Cardiac septum (tissue), 1 donor: ENCODE measurements around the gene NPTN. TPM values are rescaled to one million over a fixed set of nuclear protein-coding genes. Genes with fewer than 3 reads are reported as not detected.
A peak's percentile ranks its signal among the peaks of the same experiment; 100 is the strongest.
"Not testable (repeated sequence)": the region's sequence is repeated elsewhere in the genome, so short reads cannot be mapped to it uniquely, and the experiment has no call there.

ENCODE experiments used
- DNase-seq: peaks from one replicate; pipeline ENCODE4 v3.0.0-alpha.2; 2020; ENCODE audit warnings: low spot score
- intact Hi-C: fragments of 100-400 bp; cut with DNase I; formaldehyde crosslinking; loops from one replicate; pipeline ENCODE4 v1.14.0; 2022
- total RNA-seq: library from RNA; stranded (reverse); fragmentation: NEBNext Ultra II Directional; extraction: Animal tissue kit (Norgen Biotek cat#: 25700); gene quantifications from one replicate; pipeline ENCODE4 v1.2.1, GENCODE V29; 2021
- donor health status: DM: no; HTN: no; CAD: no.

The NPTN gene
- total RNA-seq, 1 donor from 2014 or later = 175 TPM

GRCh38 chr15:73578026-73578425 is 55.2 kb downstream of the NPTN start:
- no peak for DNase-seq
- intact Hi-C loops = no loop called here

DNA sequence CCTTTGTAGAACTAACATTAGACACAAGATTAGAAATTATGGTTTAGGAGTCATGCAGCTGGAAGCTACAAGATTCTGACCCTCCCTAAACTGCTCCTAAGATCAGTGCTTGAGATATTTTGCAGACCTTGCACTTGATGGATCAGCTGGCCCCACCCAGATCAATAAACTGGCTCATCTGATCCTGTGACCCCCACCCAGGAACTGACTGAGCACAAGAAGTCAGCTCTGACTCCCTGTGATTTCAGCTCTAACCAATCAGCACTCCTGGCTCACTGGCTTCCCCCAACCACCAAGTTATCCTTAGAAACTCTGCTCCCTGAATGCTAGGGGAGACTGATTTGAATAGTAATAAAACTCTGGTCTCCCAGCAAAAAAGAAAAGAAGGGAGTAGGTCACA is 55.6 kb downstream of the NPTN start:
- intact Hi-C loops = not testable (repeated sequence)

DNA sequence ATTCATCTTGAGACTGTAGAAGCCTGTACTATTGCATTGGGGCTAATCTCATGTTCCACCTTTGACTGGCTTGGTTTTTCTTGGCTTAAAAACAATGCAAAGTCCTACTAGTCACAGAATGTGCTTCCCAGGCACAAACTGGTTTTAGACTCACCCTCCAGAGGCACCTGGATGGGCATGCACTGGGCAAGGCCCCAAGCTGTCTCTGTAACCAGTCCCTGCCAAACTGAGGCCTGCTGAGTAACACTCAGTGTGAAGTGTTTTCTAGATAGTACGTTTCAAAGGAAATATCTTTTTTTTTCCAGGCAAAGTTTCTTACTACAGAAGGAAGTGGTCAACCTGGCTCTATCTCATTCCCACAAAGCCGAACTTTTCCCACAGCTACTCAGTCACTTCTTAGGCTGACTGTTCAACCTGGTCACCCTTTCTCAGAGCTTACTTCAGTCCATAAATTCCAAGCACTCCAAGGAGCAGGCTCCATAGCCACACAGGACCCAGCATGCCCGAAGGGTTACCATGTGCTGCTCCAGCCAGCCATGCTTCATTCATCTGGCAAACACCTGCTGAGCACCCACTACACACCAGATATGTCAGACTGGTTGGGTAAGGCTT is 57.4 kb downstream of the NPTN start:
- intact Hi-C loops = no loop called here
- peak; percentile 79 for DNase-seq

More for the DNA sequence above, 55.6 kb downstream of the NPTN start:
- not testable (repeated sequence) for DNase-seq

DNA sequence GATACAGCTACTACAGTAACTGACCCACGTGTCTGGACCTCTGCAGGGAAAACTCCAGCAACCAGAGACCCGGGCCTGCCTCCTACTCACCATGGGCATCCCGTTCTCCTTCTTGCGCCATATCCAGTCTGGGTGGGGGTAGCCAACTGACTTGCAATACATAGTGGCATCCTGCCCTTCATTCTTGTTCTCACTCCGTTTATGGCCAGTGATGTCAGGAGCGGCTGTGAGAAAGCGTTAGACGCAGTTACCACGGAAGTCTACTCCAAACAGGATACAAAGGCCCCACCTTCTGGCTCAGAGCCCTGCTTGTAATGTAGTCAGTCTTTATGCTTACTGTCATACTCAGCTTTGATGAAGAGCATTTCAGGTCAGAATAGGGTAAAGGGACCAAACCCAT is 59.6 kb downstream of the NPTN start:
- intact Hi-C loops = no loop called here
- no peak for DNase-seq

DNA sequence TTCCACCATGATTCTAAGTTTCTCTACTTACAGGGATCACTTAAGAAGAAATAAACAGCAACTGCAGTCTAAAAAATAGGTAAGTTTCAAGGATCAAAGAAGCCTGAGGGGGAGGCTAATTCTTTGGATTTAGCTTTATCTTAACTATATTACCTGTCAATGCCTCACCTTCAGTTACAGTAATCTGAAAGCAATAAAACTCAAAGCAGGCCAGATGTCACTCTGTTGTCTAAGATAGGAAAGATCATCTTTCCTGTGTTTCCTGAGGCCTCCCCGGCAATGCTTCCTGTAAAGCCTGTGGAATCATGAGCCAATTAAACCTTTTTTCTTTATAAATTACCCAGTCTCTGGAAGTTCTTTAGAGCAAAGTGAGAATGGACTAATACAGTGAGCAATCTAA is 60.2 kb downstream of the NPTN start:
- no peak for DNase-seq
- intact Hi-C loops = no loop called here

GRCh38 chr15:73572296-73572695 is 60.9 kb downstream of the NPTN start:
- intact Hi-C loops = no loop called here
- no peak for DNase-seq

- intact Hi-C loops = no loop called here
- no peak for DNase-seq
Measured at GRCh38 chr15:73571346-73571745, 61.8 kb downstream of the NPTN start.

- no peak for DNase-seq
- intact Hi-C loops = no loop called here
Measured at GRCh38 chr15:73570355-73571032, 62.7 kb downstream of the NPTN start.

DNA sequence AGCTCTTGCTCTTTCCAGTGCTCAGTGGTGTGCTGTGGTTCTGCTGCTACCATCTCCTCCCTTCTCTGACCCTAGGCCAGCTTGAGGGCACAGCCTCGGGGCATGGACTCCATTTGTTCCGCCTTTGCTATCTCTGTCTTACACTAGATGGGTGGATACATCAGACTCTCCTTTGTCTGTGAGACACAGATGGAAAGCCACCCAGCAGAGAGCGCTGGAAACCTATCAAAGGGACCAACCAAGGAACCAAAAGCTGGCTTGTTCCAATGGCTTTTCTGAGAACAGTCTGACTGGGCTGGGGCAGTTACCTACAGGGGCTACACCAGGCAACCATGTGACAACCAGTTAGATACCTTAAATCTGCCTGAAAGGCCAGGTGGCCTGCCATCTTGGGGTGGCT is 63.8 kb downstream of the NPTN start:
- DNase-seq = no peak
- intact Hi-C loops = no loop called here

GRCh38 chr15:73568564-73569280 is 64.5 kb downstream of the NPTN start:
- no peak for DNase-seq
- intact Hi-C loops = no loop called here

DNA sequence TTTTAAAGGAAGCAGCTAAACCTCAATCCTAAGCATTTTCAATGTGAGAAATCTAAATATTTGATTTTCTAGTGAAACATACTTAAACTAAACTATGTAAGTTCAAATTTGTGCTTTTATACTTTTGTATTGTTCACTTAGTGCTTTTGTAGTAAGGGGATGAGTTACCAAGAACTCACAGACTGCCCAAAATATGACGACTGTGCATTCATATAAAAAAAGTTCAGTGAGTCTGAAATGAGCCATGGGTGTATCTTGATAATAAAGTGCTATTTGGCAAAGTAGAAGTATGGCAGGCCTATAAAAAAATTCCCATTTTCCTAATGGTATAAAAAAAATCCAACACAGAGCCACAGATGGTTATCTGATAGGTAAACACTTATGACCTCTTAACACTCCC is 66.2 kb downstream of the NPTN start:
- intact Hi-C loops = no loop called here
- DNase-seq = no peak

DNA sequence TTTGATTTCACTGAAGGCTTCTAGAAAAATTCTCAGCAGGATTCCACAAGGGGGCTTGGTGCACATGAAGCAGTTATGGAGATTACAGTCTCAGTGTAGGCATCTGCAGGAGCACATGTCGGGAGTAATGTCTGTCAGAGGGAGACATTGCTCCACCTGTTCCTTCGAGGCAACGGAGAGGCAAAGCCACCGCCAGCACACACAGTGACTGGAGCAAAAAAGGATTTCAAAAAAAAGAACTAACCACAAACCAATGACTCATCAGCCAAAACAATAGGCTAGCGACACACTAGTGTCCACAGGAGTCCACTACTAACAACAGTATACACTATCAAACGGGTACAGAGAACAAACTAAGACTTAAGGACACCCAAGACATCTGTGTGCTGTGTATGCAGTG is 68.9 kb downstream of the NPTN start:
- intact Hi-C loops = loop anchor here (5.0 kb wide), 1 partner anchor 138 kb away; no protein-coding TSS in a partner anchor
- no peak for DNase-seq

- intact Hi-C loops = loop anchor here (1.0 to 5.0 kb wide), 2 partner anchors 76 to 142 kb away; no protein-coding TSS in a partner anchor
- DNase-seq = no peak
Measured at GRCh38 chr15:73560501-73561117, 72.6 kb downstream of the NPTN start.

- intact Hi-C loops = no loop called here
- no peak for DNase-seq
Measured at GRCh38 chr15:73558529-73558928, 74.7 kb downstream of the NPTN start.

DNA sequence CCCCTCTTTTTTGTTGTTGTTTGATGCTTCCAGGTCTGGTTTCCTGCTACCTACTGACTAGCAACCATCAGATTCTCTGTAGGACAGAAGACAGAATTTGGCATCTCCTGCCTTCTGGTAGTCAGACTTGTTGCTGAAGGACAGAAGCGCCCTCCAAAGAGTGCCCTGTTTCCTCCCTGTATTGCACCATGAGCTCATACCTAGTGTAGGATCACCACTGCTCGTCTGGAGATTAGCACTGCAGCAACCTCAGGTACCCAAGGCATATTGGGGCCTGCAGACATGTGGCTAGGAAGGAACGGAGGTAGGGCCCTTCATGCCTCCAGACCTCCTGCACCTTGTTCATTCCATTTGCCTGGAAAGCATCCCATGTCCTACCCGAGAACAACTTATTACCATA is 78.1 kb downstream of the NPTN start:
- no peak for DNase-seq
- intact Hi-C loops = no loop called here

DNA sequence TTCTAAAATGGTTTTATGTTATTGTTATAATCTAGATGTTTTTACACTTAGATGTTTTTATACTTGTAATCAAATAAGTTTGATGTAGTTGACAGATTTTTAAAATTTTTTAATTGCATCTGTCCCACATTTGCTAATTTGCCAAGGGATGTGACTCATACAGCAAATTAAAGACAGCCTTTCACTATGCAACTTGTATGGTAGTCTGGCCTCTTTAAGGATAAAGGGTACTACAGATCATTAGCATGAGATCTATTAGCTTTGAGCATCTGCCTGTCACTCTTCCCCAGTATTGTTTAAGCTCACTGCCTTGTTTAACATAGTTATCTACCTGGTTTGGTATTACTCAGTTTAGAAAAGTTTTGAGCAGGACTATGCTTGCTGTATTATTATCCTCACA is 83.0 kb downstream of the NPTN start:
- DNase-seq = no peak
- intact Hi-C loops = no loop called here

DNA sequence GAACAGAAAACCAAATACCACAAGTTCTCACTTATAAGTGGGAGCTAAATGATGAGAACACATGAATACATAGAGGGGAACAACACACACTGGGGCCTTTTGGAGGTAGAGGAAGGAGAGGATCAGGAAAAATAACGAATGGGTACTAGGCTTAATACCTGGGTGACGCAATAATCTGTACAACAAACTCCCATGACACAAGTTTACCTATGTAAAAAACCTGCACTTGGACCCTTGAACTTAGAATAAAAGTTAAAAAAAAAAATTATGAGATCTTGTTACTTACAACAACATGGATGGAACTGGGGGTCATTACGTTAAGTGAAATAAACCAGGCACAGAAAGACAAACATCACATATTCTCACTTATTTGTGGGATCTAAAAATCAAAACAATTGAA is 84.3 kb downstream of the NPTN start:
- intact Hi-C loops, DNase-seq: not testable (repeated sequence)

DNA sequence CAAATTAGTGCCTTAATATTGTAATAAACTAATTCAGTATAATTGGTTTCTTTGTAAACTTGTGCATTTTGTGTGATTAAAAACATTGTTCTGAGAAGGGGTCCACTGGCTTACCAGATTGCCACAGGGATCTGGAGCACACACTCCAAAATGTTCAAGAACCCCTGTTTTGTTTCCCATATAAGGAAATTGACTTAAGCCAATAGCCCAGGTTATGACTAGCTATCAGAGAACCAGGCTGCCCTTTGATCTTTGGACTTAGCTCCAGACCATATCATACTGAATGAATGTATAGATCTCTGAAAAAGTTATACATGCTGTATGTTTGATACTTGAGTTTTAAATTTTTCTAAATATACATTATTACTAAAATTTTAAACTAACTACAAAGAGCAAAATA is 91.7 kb downstream of the NPTN start:
- DNase-seq = no peak

DNA sequence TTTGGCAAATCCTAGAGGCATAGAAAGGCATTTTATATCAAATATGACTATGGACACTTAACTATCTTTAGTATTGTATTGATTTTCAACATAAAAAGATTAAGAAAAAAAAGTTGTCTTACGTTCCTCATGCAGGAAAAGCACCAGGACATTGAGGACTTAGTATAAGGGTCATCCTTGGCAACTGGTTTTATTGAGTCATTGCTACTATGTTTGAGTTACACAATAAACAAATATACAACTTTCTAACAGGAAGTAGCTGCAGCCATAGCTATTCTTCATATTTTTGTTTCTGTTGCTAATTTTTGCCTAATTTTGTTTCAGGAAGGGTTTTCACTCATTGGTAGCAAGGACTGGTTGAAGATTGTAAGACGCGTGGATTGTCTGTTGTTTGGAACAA is 93.0 kb downstream of the NPTN start:
- intact Hi-C loops = no loop called here
- no peak for DNase-seq

More for the DNA sequence above, 91.7 kb downstream of the NPTN start:
- intact Hi-C loops = no loop called here
